Measurements from ENCODE around the gene PRSS36.
"Not testable (repeated sequence)": the region's sequence is repeated elsewhere in the genome, so short reads cannot be mapped to it uniquely, and the experiment has no call there.

PRSS36 gene

GRCh38 chr16:31118223-31119155 is 31.4 kb downstream of the PRSS36 start:
- no peak for DNase-seq

- DNase-seq, result peak; percentile 97
These were observed 32.3 kb downstream of the PRSS36 start, which contains the start of gene KAT8 for GRCh38 chr16:31117384-31118222. Gene KAT8 (plus strand): TSS chr16:31117664. CDS start chr16:31117682, 18 bp downstream.

GRCh38 chr16:31114468-31114867 is 35.4 kb downstream of the PRSS36 start:
- DNase-seq, result no peak

- DNase-seq, result no peak
These were observed 36.4 kb downstream of the PRSS36 start for GRCh38 chr16:31113121-31114120.

- no peak for DNase-seq
These were observed 37.2 kb downstream of the PRSS36 start for GRCh38 chr16:31112711-31113110.

GRCh38 chr16:31111881-31112466 is 37.9 kb downstream of the PRSS36 start:
- DNase-seq, result no peak

GRCh38 chr16:31110106-31111034 is 39.5 kb downstream of the PRSS36 start:
- no peak for DNase-seq

GRCh38 chr16:31109622-31110021 is 40.2 kb downstream of the PRSS36 start:
- no peak for DNase-seq

GRCh38 chr16:31108794-31109558 is 40.9 kb downstream of the PRSS36 start:
- DNase-seq, result no peak

- DNase-seq, result peak; percentile 67
These were observed 41.7 kb downstream of the PRSS36 start, which contains the start of gene BCKDK for GRCh38 chr16:31108035-31108793. Gene BCKDK (plus strand): TSS chr16:31108386. CDS start chr16:31109224, 838 bp downstream.

GRCh38 chr16:31107465-31107867 is 42.4 kb downstream of the PRSS36 start:
- no peak for DNase-seq

- DNase-seq, result no peak
These were observed 43.1 kb downstream of the PRSS36 start for GRCh38 chr16:31106509-31107464.

GRCh38 chr16:31105677-31106213 is 44.1 kb downstream of the PRSS36 start:
- peak; percentile 83 for DNase-seq

GRCh38 chr16:31100876-31101641 is 48.8 kb downstream of the PRSS36 start:
- DNase-seq, result not testable (repeated sequence)

GRCh38 chr16:31099860-31100638 is 49.8 kb downstream of the PRSS36 start:
- no peak for DNase-seq
